ENCODE measurements around the gene HDAC2. TPM values are rescaled to one million over a fixed set of nuclear protein-coding genes. Genes with fewer than 3 reads are reported as not detected.

The HDAC2 gene
- total RNA-seq, result 40.8 and 54.5 TPM in 2 replicates

DNA sequence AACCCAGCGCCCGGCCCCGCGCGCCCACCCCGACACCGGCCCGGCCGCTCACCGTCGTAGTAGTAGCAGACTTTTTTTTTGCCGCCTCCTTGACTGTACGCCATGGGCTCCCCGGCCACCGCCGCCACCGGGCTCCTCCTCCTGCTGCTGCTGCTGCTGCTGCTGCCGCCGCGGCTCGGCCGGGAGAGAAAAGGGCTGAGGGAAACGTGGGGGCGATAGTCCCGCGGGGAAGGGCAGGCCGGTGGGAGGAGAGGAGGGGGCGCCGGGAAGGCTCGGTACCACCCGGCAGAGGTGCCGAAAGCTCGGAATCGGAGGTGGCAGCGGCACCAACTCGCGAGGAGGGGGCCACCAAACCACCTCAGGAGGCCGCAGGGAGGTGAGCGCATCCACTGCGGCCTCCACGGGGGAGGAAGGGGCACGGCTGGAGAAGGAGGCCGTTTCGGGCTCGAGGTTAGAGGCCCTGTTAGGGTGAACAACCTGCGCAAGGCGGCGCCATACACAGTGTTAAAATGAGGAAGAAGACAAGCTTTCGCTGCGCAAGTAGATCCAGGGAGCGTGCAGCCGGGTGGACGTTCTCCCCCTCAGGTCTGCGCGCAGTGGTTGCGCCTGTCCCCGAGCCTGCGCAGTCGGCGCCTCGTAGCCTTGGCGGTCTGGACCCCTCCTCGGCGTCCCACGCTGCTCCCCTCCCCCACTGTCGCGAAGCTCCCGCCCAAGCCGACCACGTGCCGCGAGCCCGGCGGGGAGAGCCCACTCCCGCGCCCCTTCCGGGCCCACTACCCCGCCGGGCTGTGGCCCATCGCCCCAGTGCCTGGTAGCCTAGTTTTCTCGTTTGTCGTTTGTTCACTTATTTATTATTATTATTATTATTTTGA lies at the start of gene HDAC2:
HDAC2 (minus strand) TSS at position 344 of the 872 bp plus-strand sequence; CDS start at position 104, 240 bp downstream.

Other genes starting within 250 kb of the HDAC2 start
- gene MARCKS, start 113.8 kb downstream of the HDAC2 start, total RNA-seq, result 43.0 and 92.5 TPM in 2 replicates

Data from subcutaneous preadipocyte (primary cell).